Stimulated activated CD4-positive, alpha-beta T cell treated with anti-CD3 and anti-CD28 coated beads, TNF-alpha, amount 100 ng/mL, for 48 hours (primary cell): Measurements from ENCODE around the gene ARHGAP23.
"Not testable (repeated sequence)": the region's sequence is repeated elsewhere in the genome, so short reads cannot be mapped to it uniquely, and the experiment has no call there.

ENCODE experiments used
- DNase-seq, 3 donors: peaks; one replicate each; pipeline ENCODE4 v3.0.0-alpha.2; 2020; ENCODE audit warnings: low read depth in 3 of 3

Gene ARHGAP23

GRCh38 chr17:38421171-38421841, 7.0 kb upstream of the ARHGAP23 start:
- no peak for DNase-seq

GRCh38 chr17:38421871-38422827, 6.1 kb upstream of the ARHGAP23 start:
- no peak for DNase-seq

DNA sequence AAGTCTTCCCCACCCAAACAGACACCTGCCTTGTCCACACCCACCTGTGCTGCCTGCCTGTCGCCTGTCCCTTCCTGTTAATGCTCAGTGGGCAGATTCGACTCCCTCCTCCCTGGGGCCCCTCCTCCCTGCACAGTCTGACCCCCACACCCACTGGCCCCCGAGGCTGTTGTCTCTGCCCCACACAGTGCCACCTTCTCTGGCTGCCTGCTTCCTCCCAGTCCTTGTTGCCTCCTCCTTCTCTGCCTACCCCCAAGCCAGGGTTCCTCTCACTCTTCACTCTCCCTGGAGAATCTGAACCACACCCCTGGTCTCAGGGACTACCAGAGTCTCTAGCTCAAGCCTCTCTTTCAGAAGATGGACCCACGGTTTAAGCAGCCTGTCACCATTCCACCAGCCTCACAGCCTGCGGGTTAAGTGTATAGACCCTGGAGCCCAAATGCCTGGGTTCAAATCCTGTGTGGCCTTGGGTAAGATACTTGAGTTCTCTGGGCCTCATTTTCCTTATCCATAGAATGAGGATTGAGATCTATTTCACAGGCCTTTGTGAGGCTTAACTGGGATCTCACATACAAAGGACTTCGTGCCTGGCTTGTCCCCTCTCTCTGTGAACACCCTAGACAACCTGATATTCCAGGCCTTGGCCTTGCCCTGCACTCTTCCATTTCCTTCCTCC, 3.8 kb upstream of the ARHGAP23 start:
- no peak for DNase-seq

DNA sequence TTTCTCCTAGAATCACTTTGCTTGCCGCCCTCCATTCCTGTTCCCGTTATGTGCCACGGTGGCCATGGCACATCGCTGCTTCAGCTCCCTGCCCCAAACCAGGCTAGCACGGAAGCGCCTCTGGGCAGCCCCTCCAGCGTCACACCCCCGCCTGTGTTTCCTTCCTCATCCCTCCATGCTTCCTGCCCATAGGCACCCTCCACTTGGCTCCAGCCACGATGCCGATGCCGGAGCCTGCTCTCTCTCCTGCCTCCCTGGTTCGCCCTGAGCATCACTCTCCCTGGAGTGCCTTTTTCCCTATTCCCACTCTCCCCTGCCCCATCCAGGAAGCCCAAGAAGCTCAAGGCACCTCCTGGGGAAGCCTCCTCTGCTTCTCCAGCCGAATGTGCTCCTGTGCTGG, 3.2 kb upstream of the ARHGAP23 start:
- DNase-seq = no peak

DNA sequence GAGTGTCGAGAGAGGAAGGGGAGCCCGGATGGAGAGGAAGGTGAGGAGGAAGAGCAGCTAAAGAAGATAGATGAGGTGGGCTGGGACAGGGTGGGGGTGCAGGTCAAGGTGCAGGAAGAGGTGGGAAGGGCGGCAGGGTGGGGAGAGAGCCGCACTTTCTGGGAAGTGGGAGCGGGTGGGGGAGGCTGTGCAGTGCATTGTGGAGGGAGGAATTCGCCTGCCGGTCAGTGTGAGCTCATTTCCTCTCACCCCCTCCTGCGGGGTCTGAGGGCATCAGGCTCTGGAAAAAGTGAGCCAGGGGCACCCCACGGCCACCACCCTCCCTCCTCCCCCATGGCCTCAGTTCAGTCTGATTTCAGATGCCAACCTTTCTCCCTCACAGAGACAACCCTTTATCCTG, 2.5 kb upstream of the ARHGAP23 start:
- no peak for DNase-seq

DNA sequence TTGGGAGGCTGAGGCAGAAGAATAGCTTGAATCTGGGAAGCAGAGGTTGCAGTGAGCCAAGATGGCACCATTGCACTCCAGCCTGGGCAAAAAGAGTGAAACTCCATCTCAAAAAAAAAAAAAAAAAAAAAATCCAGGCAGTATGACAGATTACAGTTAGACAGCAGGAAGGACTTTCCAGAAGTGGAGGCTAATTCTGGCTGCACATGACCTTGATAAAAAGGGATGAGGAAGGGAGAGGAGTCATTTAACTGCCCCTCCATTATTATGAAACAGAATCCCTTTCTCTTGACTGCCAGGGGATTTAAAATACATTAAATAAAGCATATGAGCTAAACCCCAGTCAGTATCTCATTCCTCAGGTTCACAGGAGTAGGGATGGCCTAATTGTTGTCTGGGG, 1.8 kb upstream of the ARHGAP23 start:
- no peak for DNase-seq

DNA sequence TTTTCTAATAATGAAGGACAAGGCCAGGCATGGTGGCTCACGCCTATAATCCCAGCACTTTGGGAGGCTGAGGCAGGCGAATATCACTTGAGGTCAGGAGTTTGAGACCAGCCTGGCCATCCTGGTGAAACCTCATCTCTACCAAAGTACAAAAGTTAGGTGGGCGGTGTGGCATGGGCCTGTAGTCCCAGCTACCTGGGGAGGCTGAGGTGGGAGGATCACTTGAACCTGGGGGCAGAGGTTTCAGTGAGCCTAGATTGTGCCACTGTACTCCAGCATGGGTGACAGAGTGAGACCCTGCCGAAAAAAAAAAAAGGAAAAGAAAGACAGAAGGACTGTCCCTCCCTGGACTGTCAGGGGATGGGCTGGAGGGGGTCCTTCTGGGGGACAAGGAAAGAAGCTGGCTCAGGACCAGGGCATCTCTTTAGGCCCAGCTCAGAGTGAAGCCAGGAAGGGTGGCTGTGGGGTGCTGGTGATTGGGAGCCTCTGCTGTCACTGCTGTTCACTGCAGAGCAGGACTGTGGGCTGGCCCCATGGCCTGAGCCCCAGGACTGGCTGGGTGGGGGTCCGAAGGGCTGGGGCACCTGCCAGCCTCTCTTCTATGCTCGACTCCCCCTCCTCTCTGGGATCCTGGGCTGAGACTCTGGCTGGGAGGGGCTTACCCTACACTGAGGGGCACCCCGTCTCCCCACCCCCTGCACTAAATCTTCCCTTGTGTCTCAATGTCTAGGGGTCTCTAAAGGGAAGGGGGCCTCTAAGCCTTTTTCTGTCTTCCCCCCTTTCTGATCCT, 909 bp upstream of the ARHGAP23 start:
- no peak for DNase-seq

GRCh38 chr17:38428643-38429371, 543 bp downstream of the ARHGAP23 start:
- no peak for DNase-seq

GRCh38 chr17:38429476-38430100, 1.3 kb downstream of the ARHGAP23 start:
- no peak for DNase-seq

GRCh38 chr17:38430316-38430715, 2.1 kb downstream of the ARHGAP23 start:
- no peak for DNase-seq

DNA sequence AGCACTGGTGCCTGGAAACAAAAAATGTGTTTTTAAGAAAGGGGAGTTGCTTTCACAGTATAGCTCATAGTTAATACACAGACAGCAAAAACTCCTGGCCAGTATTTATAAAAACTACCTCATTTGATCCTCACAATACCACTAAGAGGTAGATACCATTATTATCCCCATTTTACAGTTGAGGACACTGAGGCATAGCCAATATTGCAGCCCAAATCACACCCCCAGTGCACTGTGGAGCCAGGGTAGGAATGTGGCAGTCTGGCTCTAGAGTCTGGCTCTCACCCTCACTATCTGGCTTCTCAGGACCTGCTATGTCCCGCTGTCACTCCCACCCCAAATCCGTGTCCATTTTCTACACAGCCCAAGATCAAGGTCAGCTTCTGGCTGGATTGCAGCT, 2.6 kb downstream of the ARHGAP23 start:
- no peak for DNase-seq

DNA sequence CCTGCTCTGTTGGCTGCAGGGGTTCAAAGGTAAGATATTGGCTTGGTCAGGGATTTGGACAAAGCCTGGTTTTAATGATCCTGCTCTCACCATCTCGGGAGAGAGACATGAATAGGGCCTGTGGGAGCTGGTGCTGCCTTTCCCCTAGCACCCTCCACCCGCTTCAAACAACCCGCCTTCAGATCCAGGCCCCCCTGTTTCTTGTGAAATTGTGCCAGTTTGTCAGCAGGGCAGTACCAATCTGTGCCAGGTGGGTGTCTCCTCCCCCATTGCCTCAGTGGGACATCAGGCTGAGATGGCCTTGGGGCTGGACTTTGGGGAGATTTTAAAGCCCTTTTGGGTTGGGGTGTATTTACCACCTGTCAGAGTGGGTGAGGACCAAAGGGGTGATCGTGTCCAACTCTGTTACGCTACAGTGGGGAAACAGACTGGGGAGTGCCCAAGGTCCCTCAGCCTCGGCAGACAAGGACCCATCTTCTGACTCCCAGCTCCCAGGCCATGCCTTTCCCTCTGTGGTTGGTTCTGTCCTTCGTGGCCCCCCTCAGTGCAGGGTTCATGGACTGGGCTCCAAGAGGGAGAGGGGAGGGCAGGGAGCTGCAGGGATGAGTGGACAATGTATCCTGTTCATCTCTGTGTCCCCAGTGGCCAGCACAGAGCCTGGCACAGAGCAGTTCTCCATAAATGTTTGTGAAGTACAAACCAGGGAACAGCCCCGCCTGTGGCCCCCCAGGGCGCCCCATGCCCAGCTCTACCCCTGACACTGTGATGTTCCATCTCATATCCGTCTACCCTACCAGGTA, 3.3 kb downstream of the ARHGAP23 start:
- DNase-seq = no peak

GRCh38 chr17:38434178-38434665, 6.0 kb downstream of the ARHGAP23 start:
- DNase-seq = no peak

- no peak for DNase-seq
These were observed 7.5 kb downstream of the ARHGAP23 start for GRCh38 chr17:38435795-38436194.

- DNase-seq = no peak
These were observed 8.1 kb downstream of the ARHGAP23 start for GRCh38 chr17:38436386-38436785.

DNA sequence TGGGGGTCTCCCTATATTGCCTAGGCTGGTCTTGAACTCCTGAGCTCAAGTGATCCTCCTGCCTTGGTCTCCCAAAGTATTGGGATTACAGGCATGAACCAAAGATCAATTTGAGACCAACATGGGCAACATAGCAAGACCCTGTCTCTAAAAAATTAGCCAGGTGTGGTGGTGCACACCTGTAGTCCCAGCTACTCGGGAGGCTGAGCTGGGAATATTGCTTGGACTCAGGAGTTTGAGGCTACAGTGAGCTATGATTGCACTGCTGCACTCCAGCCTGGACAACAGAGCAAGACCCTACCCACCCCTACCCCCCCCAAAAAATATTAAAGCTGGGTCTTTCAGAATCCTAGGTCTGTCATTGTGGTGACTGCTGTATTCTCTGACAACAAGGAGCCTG, 9.0 kb downstream of the ARHGAP23 start:
- not testable (repeated sequence) for DNase-seq

GRCh38 chr17:38439436-38439835, 11.2 kb downstream of the ARHGAP23 start:
- DNase-seq = no peak

GRCh38 chr17:38440614-38441397, 12.5 kb downstream of the ARHGAP23 start:
- DNase-seq = no peak
